Right lobe of liver (tissue), 4 donors: ENCODE results near the gene ZNF385A.

ENCODE experiments used
- POLR2A ChIP-seq: fragments of 450-650 bp; IDR thresholded peaks from one replicate; pipeline ENCODE4 v1.6.1; 2017; ENCODE audit warnings: antibody characterized with exemption, mild to moderate bottlenecking
- TF ChIP-seq, protein P1 (sequence below), 4 donors: fragments of 200-600 bp in 3 of 4; fragments of 450-650 bp in 1 of 4; IDR thresholded peaks; one replicate each; pipeline versions ENCODE4 v1.5.1 to v1.8.0; 2016 to 2022; ENCODE audit warnings: antibody characterized with exemption in 4 of 4, mild to moderate bottlenecking in 2 of 4
- donor health status: DM: no; HTN: no; CAD: no.
- donor health status: DM: no; HTN: no; CAD: no.
- donor health status: DM: no; HTN: yes; CAD: no.

DNA sequence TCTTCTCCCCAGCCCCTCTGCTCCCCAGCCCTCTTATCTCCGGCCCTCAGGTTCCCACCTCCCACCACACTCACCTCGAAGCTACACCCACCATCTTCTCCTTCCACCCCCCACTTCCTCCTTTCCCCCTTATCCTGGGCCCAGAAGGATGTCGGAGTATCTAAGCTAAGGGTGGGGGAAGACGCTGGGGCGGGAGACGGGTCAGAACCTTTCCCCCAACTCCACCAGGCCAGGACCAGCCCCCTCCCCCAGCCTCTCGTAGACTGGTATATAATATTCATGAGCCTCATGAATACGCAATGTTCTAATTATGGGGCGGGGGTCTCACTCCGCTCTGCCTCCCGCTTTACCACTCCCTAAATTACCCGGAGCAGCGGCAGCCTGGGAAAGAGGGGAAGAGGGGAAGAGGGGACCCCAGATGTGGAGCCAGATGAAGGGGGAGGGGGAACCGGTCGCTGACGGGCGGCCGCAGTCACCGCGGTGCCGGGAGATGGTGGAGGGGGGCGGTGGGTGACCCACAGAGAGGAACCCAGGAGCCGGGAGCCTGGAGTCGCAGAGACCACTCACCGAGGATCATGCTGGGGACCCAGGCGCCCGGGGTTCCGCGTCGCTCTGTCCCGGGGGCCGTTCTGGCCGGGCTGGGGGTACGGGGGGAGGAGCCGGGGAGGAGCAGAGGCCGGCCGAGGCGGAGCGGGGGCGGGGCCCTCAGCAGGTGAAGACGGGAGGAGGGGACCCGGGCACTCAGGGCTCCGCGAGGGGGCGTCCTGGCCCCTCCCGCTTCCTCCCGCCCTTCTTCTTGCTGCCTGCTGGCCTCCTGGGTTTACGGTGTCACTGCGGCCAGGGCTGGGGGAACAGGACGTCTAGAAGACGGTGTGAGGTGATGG lies 6.4 kb upstream of the ZNF385A start:
- TF ChIP-seq, protein P1, sequence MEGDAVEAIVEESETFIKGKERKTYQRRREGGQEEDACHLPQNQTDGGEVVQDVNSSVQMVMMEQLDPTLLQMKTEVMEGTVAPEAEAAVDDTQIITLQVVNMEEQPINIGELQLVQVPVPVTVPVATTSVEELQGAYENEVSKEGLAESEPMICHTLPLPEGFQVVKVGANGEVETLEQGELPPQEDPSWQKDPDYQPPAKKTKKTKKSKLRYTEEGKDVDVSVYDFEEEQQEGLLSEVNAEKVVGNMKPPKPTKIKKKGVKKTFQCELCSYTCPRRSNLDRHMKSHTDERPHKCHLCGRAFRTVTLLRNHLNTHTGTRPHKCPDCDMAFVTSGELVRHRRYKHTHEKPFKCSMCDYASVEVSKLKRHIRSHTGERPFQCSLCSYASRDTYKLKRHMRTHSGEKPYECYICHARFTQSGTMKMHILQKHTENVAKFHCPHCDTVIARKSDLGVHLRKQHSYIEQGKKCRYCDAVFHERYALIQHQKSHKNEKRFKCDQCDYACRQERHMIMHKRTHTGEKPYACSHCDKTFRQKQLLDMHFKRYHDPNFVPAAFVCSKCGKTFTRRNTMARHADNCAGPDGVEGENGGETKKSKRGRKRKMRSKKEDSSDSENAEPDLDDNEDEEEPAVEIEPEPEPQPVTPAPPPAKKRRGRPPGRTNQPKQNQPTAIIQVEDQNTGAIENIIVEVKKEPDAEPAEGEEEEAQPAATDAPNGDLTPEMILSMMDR (IDR thresholded peaks at IDR 0.05) = no peak
- no peak for TF ChIP-seq POLR2A
